Stimulated activated CD4-positive, alpha-beta T cell treated with anti-CD3 and anti-CD28 coated beads, Interleukin-2, amount 100 ng/mL, for 24 hours (primary cell): Measurements from ENCODE around the gene TERT.
"Not testable (repeated sequence)": the region's sequence is repeated elsewhere in the genome, so short reads cannot be mapped to it uniquely, and the experiment has no call there.

Experiments
- DNase-seq, 2 donors: peaks; one replicate each; pipeline ENCODE4 v3.0.0-alpha.2; 2020

The TERT gene

DNA sequence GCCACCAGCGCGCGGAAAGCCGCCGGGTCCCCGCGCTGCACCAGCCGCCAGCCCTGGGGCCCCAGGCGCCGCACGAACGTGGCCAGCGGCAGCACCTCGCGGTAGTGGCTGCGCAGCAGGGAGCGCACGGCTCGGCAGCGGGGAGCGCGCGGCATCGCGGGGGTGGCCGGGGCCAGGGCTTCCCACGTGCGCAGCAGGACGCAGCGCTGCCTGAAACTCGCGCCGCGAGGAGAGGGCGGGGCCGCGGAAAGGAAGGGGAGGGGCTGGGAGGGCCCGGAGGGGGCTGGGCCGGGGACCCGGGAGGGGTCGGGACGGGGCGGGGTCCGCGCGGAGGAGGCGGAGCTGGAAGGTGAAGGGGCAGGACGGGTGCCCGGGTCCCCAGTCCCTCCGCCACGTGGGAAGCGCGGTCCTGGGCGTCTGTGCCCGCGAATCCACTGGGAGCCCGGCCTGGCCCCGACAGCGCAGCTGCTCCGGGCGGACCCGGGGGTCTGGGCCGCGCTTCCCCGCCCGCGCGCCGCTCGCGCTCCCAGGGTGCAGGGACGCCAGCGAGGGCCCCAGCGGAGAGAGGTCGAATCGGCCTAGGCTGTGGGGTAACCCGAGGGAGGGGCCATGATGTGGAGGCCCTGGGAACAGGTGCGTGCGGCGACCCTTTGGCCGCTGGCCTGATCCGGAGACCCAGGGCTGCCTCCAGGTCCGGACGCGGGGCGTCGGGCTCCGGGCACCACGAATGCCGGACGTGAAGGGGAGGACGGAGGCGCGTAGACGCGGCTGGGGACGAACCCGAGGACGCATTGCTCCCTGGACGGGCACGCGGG lies at the start of gene TERT:
TERT (minus strand) TSS at position 234 of the 815 bp plus-strand sequence; CDS start at position 155, 79 bp downstream.
- DNase-seq: peak; percentile 84 to 94

DNA sequence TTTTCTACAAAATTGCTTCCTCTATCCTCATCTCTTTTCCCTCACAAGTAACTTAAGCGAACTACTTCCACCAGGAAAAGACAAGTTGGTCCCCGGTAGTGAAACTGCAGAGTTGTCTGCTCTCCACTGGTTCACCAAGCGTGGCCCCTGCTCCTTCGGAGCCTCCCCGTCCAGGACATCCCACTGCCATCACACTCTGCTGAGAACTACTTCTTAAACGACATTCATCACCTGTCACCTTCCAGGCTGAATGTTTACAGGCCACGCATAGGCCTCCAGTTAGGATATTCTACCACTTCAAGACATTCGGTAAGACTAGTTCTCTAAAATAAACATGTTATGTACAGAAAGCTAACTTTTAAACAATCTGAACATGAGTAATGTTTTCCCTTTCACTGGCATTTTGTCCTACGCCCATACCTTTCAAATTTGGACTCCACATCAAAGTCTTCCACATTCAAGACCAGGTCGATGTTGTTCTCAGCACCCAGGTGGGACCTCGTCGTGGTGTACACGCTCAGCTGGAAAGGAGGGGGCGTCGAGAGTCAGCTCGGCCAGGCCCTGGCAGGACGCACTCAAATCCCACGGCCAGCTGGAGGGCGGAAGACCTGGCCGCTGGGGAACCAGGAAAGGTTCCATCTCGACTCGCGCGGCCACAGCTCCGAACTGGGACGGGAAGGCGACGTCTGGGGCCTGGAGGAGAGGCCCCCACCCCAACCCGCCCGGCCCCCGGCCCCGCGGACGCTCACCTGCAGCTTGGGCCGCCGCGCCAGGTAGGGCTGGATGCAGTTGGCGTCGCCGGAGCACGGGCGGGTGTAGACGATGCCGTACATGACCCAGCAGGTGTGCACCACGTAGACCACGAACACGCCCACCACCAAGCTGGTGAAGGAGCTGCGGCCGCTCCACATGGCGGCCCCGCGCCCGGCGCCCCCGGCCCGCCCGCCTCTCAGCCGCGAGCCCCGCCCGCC lies 49.3 kb upstream of the TERT start:
- peak; percentile 37 to 38 for DNase-seq

- DNase-seq: no peak
These were observed 48.5 kb upstream of the TERT start for GRCh38 chr5:1343315-1343751.

DNA sequence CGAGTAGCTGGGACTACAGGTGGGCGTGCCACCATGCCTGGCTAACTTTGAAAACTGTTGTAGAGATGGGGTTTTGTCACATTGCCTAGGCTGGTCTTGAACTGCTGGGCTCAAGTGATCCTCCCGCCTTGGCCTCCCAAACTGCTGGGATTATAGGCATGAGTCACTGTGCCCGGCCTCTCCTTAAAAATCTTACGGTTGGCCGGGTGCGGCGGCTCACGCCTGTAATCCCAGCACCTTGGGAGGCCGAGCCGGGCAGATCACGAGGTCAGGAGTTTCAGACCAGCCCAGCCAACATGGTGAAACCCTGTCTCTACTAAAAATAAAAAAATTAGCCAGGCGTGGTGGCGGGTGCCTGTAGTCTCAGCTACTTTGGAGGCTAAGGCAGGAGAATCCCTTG lies 47.8 kb upstream of the TERT start:
- DNase-seq: not testable (repeated sequence)

DNA sequence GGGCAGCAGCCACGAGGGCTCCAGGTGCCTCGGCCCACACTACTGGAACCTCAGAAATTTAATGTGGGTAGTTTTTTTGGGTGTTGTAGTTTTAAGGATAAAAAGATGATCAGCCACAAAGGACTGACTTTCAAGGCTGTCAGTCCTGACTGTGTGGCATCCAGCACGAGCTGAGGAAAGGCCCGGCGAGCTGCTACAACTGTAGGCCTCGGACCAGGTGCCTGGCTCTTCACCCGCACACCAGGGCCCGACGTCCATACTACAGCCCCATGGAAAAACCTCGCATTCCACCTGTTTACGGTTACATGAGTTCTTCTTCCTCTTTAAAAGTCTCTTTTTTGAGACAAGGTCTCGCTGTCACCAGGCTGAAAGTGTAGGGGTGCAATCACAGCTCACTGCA lies 47.4 kb upstream of the TERT start:
- no peak for DNase-seq

DNA sequence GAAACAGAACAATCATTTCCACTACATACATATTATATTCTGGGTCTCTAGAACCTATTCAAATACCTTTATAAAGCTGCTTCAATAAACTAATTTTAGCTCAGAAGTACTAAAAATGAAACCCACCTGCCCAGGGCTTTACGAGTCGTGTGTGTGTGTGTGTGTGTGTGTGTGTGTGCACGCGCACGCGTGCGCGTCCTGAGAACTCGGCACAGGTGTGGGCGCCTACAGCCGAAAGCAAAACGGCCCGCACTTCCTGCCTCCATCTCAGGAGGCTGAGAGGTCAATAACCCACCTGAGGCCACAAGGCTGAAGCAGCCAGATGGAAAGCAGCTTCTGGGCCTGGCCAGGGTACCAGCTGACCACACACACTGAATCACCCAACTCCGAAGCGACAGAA lies 47.0 kb upstream of the TERT start:
- no peak for DNase-seq

- not testable (repeated sequence) for DNase-seq
These were observed 44.9 kb upstream of the TERT start for GRCh38 chr5:1339818-1340210.

DNA sequence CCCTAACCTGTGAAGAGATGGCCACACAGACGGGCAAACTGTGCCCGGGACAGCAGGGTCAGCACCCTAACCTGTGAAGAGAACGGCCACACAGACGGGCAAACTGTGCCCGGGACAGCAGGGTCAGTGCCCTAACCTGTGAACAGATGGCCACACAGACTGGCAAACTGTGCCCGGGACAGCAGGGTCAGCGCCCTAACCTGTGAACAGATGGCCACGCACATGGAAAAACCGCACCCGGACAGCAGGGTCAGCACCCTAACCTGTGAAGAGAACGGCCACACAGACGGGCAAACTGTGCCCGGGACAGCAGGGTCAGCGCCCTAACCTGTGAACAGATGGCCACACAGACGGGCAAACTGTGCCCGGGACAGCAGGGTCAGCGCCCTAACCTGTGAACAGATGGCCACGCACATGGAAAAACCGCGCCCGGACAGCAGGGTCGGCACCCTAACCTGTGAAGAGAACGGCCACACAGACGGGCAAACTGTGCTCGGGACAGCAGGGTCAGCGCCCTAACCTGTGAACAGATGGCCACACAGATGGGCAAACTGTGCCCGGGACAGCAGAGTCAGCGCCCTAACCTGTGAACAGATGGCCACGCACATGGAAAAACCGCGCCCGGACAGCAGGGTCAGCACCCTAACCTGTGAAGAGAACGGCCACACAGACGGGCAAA lies 44.4 kb upstream of the TERT start:
- DNase-seq: not testable (repeated sequence)

- no peak for DNase-seq
These were observed 43.7 kb upstream of the TERT start for GRCh38 chr5:1338506-1339070.

DNA sequence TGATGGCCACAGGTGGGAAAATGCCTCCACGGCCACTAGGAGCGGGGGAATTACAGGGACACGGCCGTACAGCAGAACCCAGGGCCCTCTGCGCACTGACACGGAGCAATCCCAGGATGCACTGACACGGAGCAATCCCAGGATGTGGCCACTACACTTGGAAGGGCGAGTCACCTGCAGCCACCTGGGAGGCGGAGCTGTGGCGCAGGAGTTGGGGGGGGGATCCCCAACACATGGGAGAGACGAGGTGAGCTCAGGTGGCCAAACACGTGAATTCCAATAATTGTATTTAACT lies 43.3 kb upstream of the TERT start:
- DNase-seq: no peak

- no peak for DNase-seq
These were observed 42.8 kb upstream of the TERT start for GRCh38 chr5:1337489-1338195.

- DNase-seq: no peak
These were observed 42.1 kb upstream of the TERT start for GRCh38 chr5:1336749-1337488.

GRCh38 chr5:1336106-1336561 lies 41.3 kb upstream of the TERT start:
- DNase-seq: no peak

- no peak for DNase-seq
These were observed 40.8 kb upstream of the TERT start for GRCh38 chr5:1335540-1336095.

- no peak for DNase-seq
These were observed 40.1 kb upstream of the TERT start for GRCh38 chr5:1334831-1335539.

- DNase-seq: no peak
These were observed 39.1 kb upstream of the TERT start for GRCh38 chr5:1333986-1334385.

DNA sequence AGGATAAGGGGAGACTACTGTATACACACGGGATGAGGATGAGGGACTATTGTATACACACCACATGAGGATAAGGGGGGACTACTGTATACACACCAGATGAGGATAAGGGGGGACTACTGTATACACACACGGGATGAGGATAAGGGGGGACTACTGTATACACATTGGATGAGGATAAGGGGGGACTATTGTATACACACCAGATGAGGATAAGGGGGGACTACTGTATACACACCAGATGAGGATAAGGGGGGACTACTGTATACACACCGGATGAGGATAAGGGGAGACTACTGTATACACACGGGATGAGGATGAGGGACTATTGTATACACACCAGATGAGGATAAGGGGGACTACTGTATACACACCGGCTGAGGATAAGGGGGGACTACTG lies 38.4 kb upstream of the TERT start:
- not testable (repeated sequence) for DNase-seq

DNA sequence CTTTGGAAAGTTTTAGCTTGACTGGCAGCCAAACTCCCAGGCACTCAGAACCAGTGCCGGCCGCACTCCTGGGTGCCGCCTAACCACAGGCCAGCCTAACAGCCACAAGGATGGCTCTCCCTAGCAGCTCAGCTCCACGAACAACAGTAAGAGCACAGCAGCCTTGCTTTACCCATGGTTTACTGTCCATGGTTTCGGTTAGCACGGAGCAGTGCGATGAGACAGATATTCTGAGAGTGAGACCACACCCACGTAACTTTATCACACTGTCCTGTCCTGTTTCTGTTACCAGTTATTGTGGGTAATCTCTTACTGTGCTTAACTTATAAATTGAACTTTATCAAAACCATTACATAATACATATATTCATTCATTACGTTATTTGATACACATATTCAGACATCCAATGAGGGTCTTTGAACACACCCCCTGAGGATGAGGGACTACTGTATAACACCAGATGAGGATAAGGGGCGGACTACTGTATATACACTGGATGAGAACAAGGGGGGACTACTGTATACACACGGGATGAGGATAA lies 37.7 kb upstream of the TERT start:
- no peak for DNase-seq

GRCh38 chr5:1331861-1332405 lies 37.1 kb upstream of the TERT start:
- no peak for DNase-seq
